ENCODE data around the gene KLHL40. TPM values are rescaled to one million over a fixed set of nuclear protein-coding genes. Genes with fewer than 3 reads are reported as not detected.

Gene KLHL40
- polyA plus RNA-seq, 1 donor (not counting 4 experiments of a cell fraction or from before 2014, with no cell fraction given), result not detected

GRCh38 chr3:42680806-42681205, 4.5 kb upstream of the KLHL40 start:
- H3K4me3 ChIP-seq (ENCODE audit: control insufficient read depth in 2 of 3, extremely low read depth in 1 of 3, insufficient read depth in 2 of 3, low read depth in 1 of 3, low read length in 3 of 3), result no peak overlapping the region
- no peak for FAIRE-seq
- H2AFZ ChIP-seq (ENCODE audit: control insufficient read depth, low read length), result no peak overlapping the region
- H3K27me3 ChIP-seq (ENCODE audit: control insufficient read depth, extremely low read depth, insufficient read depth, low read length), result peaks cover 7% of the 10 kb centered on the region
- no peak for TF ChIP-seq CTCF (optimal IDR thresholded peaks at IDR 0.05 in 1 of 3, IDR thresholded peaks at IDR 0.05 in 1 of 3, conservative IDR thresholded peaks at IDR 0.05 in 1 of 3; ENCODE audit: extremely low read depth in 1 of 3, insufficient read depth in 2 of 3, low read length in 3 of 3)
- TF ChIP-seq EZH2 (IDR thresholded peaks at IDR 0.05; ENCODE audit: low read length), result no peak
- peaks cover 12% of the 10 kb centered on the region for H3K4me1 ChIP-seq (ENCODE audit: control insufficient read depth, extremely low read depth, insufficient read depth, low read length)
- DNase-seq (ENCODE audit: low read depth, low spot score), result no peak
- H3K27ac ChIP-seq (ENCODE audit: control insufficient read depth, insufficient read depth, low read length), result no peak overlapping the region
- no peaks in the 10 kb centered on the region for H3K36me3 ChIP-seq (ENCODE audit: control insufficient read depth in 2 of 2, extremely low read depth in 1 of 2, insufficient read depth in 2 of 2, low read length in 2 of 2)
- dilution Hi-C loops (cut with MboI; ENCODE audit: extremely low pct_ligation_motif_present, low sequenced_read_pairs), result no loop called here
- H4K20me1 ChIP-seq (ENCODE audit: control insufficient read depth, extremely low read depth, insufficient read depth, low read length), result no peaks in the 10 kb centered on the region
- H3K9me1 ChIP-seq (ENCODE audit: control insufficient read depth, extremely low read depth, insufficient read depth, low read length), result no peaks in the 10 kb centered on the region
- no peaks in the 10 kb centered on the region for H3K79me2 ChIP-seq (ENCODE audit: control insufficient read depth, insufficient read depth, low read length)
- H3K4me2 ChIP-seq (ENCODE audit: control insufficient read depth, extremely low read depth, insufficient read depth, low read depth, low read length), result no peak overlapping the region
- no peak overlapping the region for H3K9ac ChIP-seq (ENCODE audit: control insufficient read depth, extremely low read depth, insufficient read depth, low read length)
- peaks cover 3% of the 10 kb centered on the region for H3K9me3 ChIP-seq (ENCODE audit: control insufficient read depth, low read depth, low read length)

DNA sequence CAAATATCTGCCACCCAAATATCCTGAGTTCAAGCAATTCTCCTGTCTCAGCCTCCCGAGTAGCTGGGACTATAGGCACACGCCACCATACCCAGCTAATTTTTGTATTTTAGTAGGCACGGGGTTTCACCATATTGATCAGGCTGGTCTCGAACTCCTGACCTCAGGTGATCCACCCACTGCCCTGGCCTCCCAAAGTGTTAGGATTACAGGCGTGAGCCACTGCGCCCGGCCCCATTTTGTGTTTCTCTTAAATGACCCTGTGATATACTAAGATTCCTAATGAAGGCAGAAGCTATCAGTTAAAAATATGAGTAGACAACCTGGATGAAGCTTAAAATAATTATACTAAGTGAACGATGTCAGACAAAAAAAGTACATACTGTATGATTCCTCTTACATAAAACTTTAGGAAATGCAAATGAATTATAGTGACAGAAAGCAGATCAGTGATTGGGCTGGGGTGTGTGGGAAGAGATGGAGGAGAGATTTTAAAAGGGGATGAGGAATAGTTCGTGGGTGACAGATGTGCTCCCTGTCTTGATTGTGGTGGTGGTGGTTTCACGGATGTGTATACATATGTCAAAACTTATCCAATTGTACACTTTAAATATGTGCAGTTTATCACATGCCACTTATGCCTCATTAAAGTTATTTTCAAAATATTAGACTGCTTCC, 3.8 kb upstream of the KLHL40 start:
- Histone ChIP-seq H3K79me2 (ENCODE audit: control insufficient read depth, insufficient read depth, low read length) (no peaks in the 10 kb centered on the region), H3K27ac (ENCODE audit: control insufficient read depth, insufficient read depth, low read length) (no peak overlapping the region), H3K4me2 (ENCODE audit: control insufficient read depth, extremely low read depth, insufficient read depth, low read depth, low read length) (no peak overlapping the region), H3K9me3 (ENCODE audit: control insufficient read depth, low read depth, low read length) (no peaks in the 10 kb centered on the region), H4K20me1 (ENCODE audit: control insufficient read depth, extremely low read depth, insufficient read depth, low read length) (no peaks in the 10 kb centered on the region), H3K9me1 (ENCODE audit: control insufficient read depth, extremely low read depth, insufficient read depth, low read length) (no peaks in the 10 kb centered on the region), H3K4me3 (ENCODE audit: control insufficient read depth in 2 of 3, extremely low read depth in 1 of 3, insufficient read depth in 2 of 3, low read depth in 1 of 3, low read length in 3 of 3) (no peak overlapping the region), H3K36me3 (ENCODE audit: control insufficient read depth in 2 of 2, extremely low read depth in 1 of 2, insufficient read depth in 2 of 2, low read length in 2 of 2) (no peaks in the 10 kb centered on the region), H2AFZ (ENCODE audit: control insufficient read depth, low read length) (no peak overlapping the region), H3K4me1 (ENCODE audit: control insufficient read depth, extremely low read depth, insufficient read depth, low read length) (peaks cover 12% of the 10 kb centered on the region), H3K27me3 (ENCODE audit: control insufficient read depth, extremely low read depth, insufficient read depth, low read length) (peaks cover 14% of the 10 kb centered on the region), H3K9ac (ENCODE audit: control insufficient read depth, extremely low read depth, insufficient read depth, low read length) (no peak overlapping the region)
- FAIRE-seq (no peak), DNase-seq (ENCODE audit: low read depth, low spot score) (no peak)
- dilution Hi-C loops (cut with MboI; ENCODE audit: extremely low pct_ligation_motif_present, low sequenced_read_pairs), result no loop called here
- TF ChIP-seq EZH2 (IDR thresholded peaks at IDR 0.05; ENCODE audit: low read length) (no peak), CTCF (optimal IDR thresholded peaks at IDR 0.05 in 1 of 3, IDR thresholded peaks at IDR 0.05 in 1 of 3, conservative IDR thresholded peaks at IDR 0.05 in 1 of 3; ENCODE audit: extremely low read depth in 1 of 3, insufficient read depth in 2 of 3, low read length in 3 of 3) (no peak)
